Activated T-cell treated with anti-CD3 and anti-CD28 coated beads, Interleukin-2, amount 50 U/mL, for 72 hours (primary cell): ENCODE results near the gene ARL3. TPM values are rescaled to one million over a fixed set of nuclear protein-coding genes. Genes with fewer than 3 reads are reported as not detected.
A peak's percentile ranks its signal among the peaks of the same experiment; 100 is the strongest.

Experiments
- ATAC-seq, 2 donors: fragments of 150-1000 bp; cut with Tn5 transposase; replicated peaks in 1 of 2; 2 replicates each; pipeline ENCODE4 v1.10.0; 2021; ENCODE audit warnings: moderate library complexity in 2 of 2, mild to moderate bottlenecking in 1 of 2
- DNase-seq, 2 donors: peaks; one replicate each; pipeline ENCODE4 v3.0.0; 2021 to 2022; ENCODE audit warnings: mixed read lengths in 1 of 2
- H3K27ac Mint-ChIP-seq: one replicate; pipeline ENCODE4 v1.8.0; 2022; ENCODE audit warnings: mild to moderate bottlenecking, moderate library complexity, mixed read lengths
- H3K27me3 Mint-ChIP-seq: one replicate; pipeline ENCODE4 v1.8.0; 2022; ENCODE audit warnings: low read depth, mixed read lengths
- H3K36me3 Mint-ChIP-seq, 2 donors: one replicate each; pipeline ENCODE4 v1.8.0; 2022; ENCODE audit warnings: mixed read lengths in 2 of 2, mild to moderate bottlenecking in 1 of 2; ENCODE audit not compliant: insufficient read depth in 2 of 2
- H3K4me1 Mint-ChIP-seq: one replicate; pipeline ENCODE4 v1.8.0; 2022; ENCODE audit warnings: low read depth, mixed read lengths
- H3K4me3 Mint-ChIP-seq, 2 donors: one replicate each; pipeline ENCODE4 v1.8.0; 2022; ENCODE audit warnings: mild to moderate bottlenecking in 2 of 2, mixed read lengths in 2 of 2, moderate library complexity in 2 of 2
- H3K9me3 Mint-ChIP-seq, 2 donors: one replicate each; pipeline ENCODE4 v1.8.0; 2022; ENCODE audit warnings: mixed read lengths in 2 of 2
- total RNA-seq, 2 donors: library from RNA; stranded (reverse); gene quantifications; one replicate each; pipeline ENCODE4 v1.2.3, GENCODE V29; 2022

The ARL3 gene
- total RNA-seq, 2 donors from 2014 or later, result 8.0 to 8.7 TPM

DNA sequence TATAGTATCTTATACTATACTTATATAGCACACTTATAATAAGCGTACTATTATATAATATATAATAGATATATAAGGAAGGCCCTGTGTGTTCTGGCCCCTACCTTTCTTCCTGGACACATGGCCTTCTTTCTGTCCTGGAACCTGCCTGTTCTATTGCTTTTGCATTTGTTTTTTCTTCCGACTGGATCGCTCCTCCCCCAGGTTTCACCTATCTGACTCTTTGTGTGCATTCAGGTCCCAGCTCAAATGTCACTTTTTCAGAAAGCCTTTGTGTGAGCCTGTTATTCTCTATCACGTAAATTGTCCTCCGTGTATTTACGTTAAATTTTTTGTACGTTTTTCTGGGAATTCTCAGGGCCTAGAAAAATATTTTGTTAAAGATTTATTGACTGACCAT is 72.8 kb downstream of the ARL3 start:
- Mint-ChIP-seq H3K36me3 (peaks cover 8 to 9% of the 10 kb centered on the region in 2 donors), H3K4me3 (peak overlapping the region; percentile 88 to 97), H3K27ac (peak overlapping the region; percentile 94), H3K27me3 (no peaks in the 10 kb centered on the region), H3K4me1 (peaks cover 21% of the 10 kb centered on the region), H3K9me3 (no peaks in the 10 kb centered on the region)
- DNase-seq, result no peak
- ATAC-seq, result no peak

- Mint-ChIP-seq H3K27me3 (no peaks in the 10 kb centered on the region), H3K27ac (no peak overlapping the region), H3K36me3 (no peaks in the 10 kb centered on the region), H3K4me1 (peaks cover 29% of the 10 kb centered on the region), H3K9me3 (no peaks in the 10 kb centered on the region), H3K4me3 (no peak overlapping the region)
- DNase-seq, result no peak
- no peak for ATAC-seq
Measured at GRCh38 chr10:102639537-102639936, 74.7 kb downstream of the ARL3 start.

DNA sequence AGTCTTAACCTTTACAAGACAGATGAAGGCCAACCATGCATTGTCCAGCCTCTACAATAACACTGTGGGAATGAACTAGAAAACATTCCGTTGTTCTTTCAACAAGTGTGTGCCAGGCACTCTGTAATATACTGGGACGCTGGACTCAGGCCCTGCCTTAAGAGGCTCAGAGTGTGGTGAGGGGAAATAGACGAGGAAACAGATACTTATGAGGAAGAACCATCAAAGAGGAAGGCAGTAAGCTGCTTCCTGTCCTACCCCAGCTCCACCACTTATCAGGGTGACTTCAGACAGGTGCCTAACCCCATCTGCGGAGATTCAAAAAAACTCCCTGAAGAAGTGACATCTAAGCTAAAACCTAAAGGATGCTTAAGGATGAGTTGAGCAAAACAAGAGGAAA is 78.8 kb downstream of the ARL3 start:
- Mint-ChIP-seq H3K27me3 (no peaks in the 10 kb centered on the region), H3K4me3 (peak overlapping the region; percentile 31 to 48), H3K4me1 (peaks cover 57% of the 10 kb centered on the region), H3K27ac (peak overlapping the region; percentile 85), H3K36me3 (no peaks in the 10 kb centered on the region), H3K9me3 (no peaks in the 10 kb centered on the region)
- DNase-seq (no peak), ATAC-seq (peak in 1 of 2 donors; percentile 16)

DNA sequence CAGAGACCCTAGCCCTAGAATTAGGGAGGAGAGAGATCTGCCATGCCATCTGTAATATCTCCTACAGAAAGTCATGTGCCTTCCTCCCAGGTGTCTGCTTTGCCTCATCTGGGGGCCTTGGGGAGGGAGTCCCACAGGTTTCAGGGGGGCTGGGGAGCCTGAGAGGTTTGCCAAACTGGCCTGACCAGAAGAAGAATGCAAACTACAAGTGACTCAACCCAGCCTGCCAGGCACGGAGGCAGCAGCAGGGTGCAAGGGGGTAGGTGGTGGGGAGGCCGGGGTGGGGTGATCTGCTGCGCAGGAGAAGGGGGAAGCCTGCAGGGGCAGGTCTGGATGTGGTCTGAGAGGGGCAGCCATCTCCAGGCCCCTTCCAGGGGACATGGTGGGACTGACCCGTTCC is 79.5 kb downstream of the ARL3 start:
- peaks cover 57% of the 10 kb centered on the region for H3K4me1 Mint-ChIP-seq
- H3K27ac Mint-ChIP-seq, result no peak overlapping the region

DNA sequence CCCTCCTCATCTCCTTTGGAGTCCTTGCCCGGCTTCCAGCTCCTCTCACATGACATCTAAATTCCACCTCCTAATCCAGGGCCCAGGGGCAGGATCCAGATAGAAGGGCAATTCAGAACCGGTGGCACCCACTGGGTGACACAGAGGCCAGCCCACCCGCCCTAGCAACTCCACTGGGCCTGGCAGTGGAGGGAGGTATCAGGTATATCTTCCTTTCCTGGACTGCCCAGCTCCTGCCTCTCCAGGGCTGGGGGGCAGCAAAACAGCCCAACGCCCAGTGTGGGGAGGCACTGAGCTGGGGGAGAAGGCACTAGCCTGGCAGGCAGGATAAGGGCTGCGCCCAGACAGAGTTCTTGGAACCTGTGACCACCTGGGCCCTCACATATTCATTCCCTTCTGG is 80.3 kb downstream of the ARL3 start:
- H3K27me3 Mint-ChIP-seq, result no peaks in the 10 kb centered on the region
- no peaks in the 10 kb centered on the region for H3K9me3 Mint-ChIP-seq
- ATAC-seq (no peak), DNase-seq (no peak)
- peak overlapping the region; percentile 92 for H3K27ac Mint-ChIP-seq
- no peaks in the 10 kb centered on the region for H3K36me3 Mint-ChIP-seq
- H3K4me3 Mint-ChIP-seq, result peak overlapping the region; percentile 72 to 78
- H3K4me1 Mint-ChIP-seq, result peaks cover 57% of the 10 kb centered on the region

More for the DNA sequence above, 79.5 kb downstream of the ARL3 start:
- ATAC-seq (no peak), DNase-seq (no peak)
- Mint-ChIP-seq H3K36me3 (no peaks in the 10 kb centered on the region), H3K9me3 (no peaks in the 10 kb centered on the region), H3K4me3 (no peak overlapping the region), H3K27me3 (no peaks in the 10 kb centered on the region)

DNA sequence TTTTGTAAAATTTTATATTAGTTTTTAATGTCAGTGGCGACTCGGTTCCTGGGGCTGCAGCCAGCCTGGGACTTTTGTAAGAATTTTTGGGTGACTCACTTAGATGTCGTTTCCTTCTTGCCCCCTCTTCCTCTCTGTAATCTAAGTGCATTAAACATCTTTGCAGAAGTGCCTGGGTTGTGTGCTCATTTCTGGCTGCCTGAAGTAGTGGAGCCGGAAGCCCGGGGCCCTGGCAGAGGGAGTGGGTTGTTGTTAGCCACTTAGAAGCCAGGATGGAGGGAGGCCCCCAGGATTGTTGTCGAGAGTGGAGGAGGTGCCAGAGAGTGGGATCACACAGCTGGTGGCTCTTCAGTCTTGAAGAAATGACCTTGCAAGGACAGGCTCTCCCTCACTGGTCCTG is 80.9 kb downstream of the ARL3 start:
- Mint-ChIP-seq H3K27me3 (no peaks in the 10 kb centered on the region), H3K9me3 (no peaks in the 10 kb centered on the region), H3K27ac (peak overlapping the region; percentile 92), H3K4me1 (peaks cover 57% of the 10 kb centered on the region), H3K36me3 (no peaks in the 10 kb centered on the region), H3K4me3 (peak overlapping the region; percentile 72 to 78)
- ATAC-seq (peak; percentile 55 to 75), DNase-seq (peak; percentile 42 to 56)

GRCh38 chr10:102632394-102633111 is 81.6 kb downstream of the ARL3 start:
- peak overlapping the region; percentile 72 to 78 for H3K4me3 Mint-ChIP-seq
- no peak for DNase-seq
- H3K27ac Mint-ChIP-seq, result peak overlapping the region; percentile 92
- H3K36me3 Mint-ChIP-seq, result no peaks in the 10 kb centered on the region
- no peaks in the 10 kb centered on the region for H3K27me3 Mint-ChIP-seq
- H3K9me3 Mint-ChIP-seq, result no peaks in the 10 kb centered on the region
- ATAC-seq, result peak; percentile 16 to 34
- peaks cover 57% of the 10 kb centered on the region for H3K4me1 Mint-ChIP-seq

DNA sequence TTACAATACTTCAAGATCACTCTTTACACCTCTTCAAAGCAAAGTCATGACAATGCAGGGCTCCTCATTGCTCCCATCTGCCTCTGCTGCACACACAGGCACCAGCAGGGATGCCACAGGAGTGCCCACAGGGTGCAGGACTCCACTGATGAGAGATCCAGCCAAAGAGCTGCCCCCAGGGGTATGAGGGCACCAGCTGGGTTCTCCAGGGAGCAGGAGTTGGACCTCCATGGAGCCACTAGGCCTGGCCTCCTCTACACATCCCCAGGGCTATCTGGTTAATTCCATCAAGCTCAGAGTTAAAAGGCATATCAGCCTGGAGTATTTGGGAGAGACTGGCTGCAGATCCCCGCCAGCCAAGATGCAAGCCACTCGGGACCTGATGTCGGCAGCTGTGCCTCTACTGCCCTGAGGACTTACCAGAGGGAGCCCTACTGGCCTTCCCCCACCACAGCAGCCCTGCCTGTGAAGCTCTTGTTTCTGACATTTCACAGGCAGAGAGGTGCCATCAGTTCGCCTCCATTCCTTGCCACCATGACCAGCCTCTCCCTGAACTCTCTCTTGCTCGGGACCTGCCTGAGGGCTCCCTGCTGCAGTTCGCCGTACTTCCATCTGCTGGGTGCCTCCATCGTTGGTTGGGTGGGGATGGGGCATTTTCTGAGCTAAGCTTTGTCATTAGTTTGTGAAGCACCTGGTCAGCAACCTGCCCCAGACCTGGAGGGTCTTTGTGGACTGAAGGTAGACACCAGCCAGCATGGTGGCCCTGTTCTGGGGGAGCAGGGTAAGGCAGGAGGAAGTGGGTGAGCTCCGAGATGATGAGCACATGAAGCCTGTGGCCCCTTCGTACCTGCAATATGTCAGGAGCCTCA is 82.4 kb downstream of the ARL3 start:
- no peak for DNase-seq
- no peaks in the 10 kb centered on the region for H3K36me3 Mint-ChIP-seq
- no peak for ATAC-seq
- no peak overlapping the region for H3K4me3 Mint-ChIP-seq
- peak overlapping the region; percentile 4 for H3K27ac Mint-ChIP-seq
- H3K27me3 Mint-ChIP-seq, result no peaks in the 10 kb centered on the region
- H3K4me1 Mint-ChIP-seq, result peaks cover 54% of the 10 kb centered on the region
- no peaks in the 10 kb centered on the region for H3K9me3 Mint-ChIP-seq

DNA sequence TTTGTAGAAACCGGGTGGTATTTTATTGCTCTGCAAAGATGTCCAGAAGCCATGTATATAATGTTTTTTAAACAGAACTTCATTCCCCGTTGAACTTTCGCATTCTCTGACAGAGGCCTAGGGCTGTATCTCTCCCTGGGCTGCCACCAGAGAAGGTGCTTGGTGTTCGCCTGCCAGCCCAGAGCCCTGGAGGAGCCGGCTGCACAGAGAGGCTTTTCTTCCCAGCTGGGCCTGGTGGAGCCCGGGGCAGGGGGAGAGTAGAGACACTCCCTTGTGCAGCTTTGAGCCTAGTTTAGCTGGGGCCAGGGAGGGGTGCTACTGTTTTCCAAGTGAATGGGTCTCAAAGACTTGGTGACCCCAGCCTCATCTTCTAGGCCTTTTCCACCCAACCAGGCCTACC is 83.5 kb downstream of the ARL3 start:
- Mint-ChIP-seq H3K27me3 (no peaks in the 10 kb centered on the region), H3K4me1 (peaks cover 47% of the 10 kb centered on the region), H3K9me3 (no peaks in the 10 kb centered on the region), H3K36me3 (no peaks in the 10 kb centered on the region), H3K4me3 (no peak overlapping the region), H3K27ac (no peak overlapping the region)
- DNase-seq, result no peak
- ATAC-seq, result no peak

GRCh38 chr10:102629661-102630614 is 84.3 kb downstream of the ARL3 start:
- no peak for ATAC-seq
- peaks cover 40% of the 10 kb centered on the region for H3K4me1 Mint-ChIP-seq
- no peaks in the 10 kb centered on the region for H3K27me3 Mint-ChIP-seq

GRCh38 chr10:102628451-102628911 is 85.7 kb downstream of the ARL3 start:
- DNase-seq (no peak), ATAC-seq (no peak)
- no peak overlapping the region for H3K27ac Mint-ChIP-seq
- no peak overlapping the region for H3K4me3 Mint-ChIP-seq
- peaks cover 27% of the 10 kb centered on the region for H3K4me1 Mint-ChIP-seq
- no peaks in the 10 kb centered on the region for H3K9me3 Mint-ChIP-seq
- H3K27me3 Mint-ChIP-seq, result no peaks in the 10 kb centered on the region
- H3K36me3 Mint-ChIP-seq, result no peaks in the 10 kb centered on the region

More at GRCh38 chr10:102629661-102630614, 84.3 kb downstream of the ARL3 start:
- no peaks in the 10 kb centered on the region for H3K36me3 Mint-ChIP-seq
- H3K4me3 Mint-ChIP-seq, result no peak overlapping the region
- no peaks in the 10 kb centered on the region for H3K9me3 Mint-ChIP-seq
- DNase-seq, result no peak
- no peak overlapping the region for H3K27ac Mint-ChIP-seq

- DNase-seq (no peak), ATAC-seq (no peak)
- no peaks in the 10 kb centered on the region for H3K36me3 Mint-ChIP-seq
- no peaks in the 10 kb centered on the region for H3K9me3 Mint-ChIP-seq
- H3K4me1 Mint-ChIP-seq, result peaks cover 21% of the 10 kb centered on the region
- no peak overlapping the region for H3K4me3 Mint-ChIP-seq
- H3K27me3 Mint-ChIP-seq, result no peaks in the 10 kb centered on the region
- no peak overlapping the region for H3K27ac Mint-ChIP-seq
Measured at GRCh38 chr10:102627736-102628293, 86.4 kb downstream of the ARL3 start.
